HG02884 (cell line): Measurements from ENCODE around the gene COG3.

ENCODE experiments used
- ATAC-seq: cut with Tn5 transposase; IDR thresholded peaks from one replicate; pipeline ENCODE4 v1.9.1; 2021; ENCODE audit warnings: mild to moderate bottlenecking, moderate library complexity; ENCODE audit not compliant: unreplicated experiment

COG3 gene

GRCh38 chr13:45445053-45445452 lies 19.7 kb upstream of the COG3 start:
- ATAC-seq: no peak

GRCh38 chr13:45446181-45446580 lies 18.6 kb upstream of the COG3 start:
- no peak for ATAC-seq

GRCh38 chr13:45447050-45447661 lies 17.6 kb upstream of the COG3 start:
- no peak for ATAC-seq

- no peak for ATAC-seq
Observed at GRCh38 chr13:45448965-45449559, 15.7 kb upstream of the COG3 start.

GRCh38 chr13:45451282-45451681 lies 13.5 kb upstream of the COG3 start:
- ATAC-seq: no peak

- ATAC-seq: no peak
Observed at GRCh38 chr13:45454204-45454603, 10.5 kb upstream of the COG3 start.

GRCh38 chr13:45456196-45456972 lies 8.4 kb upstream of the COG3 start:
- no peak for ATAC-seq

- no peak for ATAC-seq
Observed at GRCh38 chr13:45464141-45464686, 525 bp upstream of the COG3 start.

- no peak for ATAC-seq
Observed at GRCh38 chr13:45466359-45466758, 1.6 kb downstream of the COG3 start.

GRCh38 chr13:45468635-45469034 lies 3.9 kb downstream of the COG3 start:
- no peak for ATAC-seq

GRCh38 chr13:45472171-45472705 lies 7.5 kb downstream of the COG3 start:
- no peak for ATAC-seq

GRCh38 chr13:45473627-45474026 lies 8.9 kb downstream of the COG3 start:
- no peak for ATAC-seq

- peak; percentile 52 for ATAC-seq
Observed at GRCh38 chr13:45474584-45475454, 10.1 kb downstream of the COG3 start.

GRCh38 chr13:45479661-45480060 lies 14.9 kb downstream of the COG3 start:
- ATAC-seq: no peak

GRCh38 chr13:45481688-45482087 lies 16.9 kb downstream of the COG3 start:
- no peak for ATAC-seq

GRCh38 chr13:45482571-45483173 lies 17.9 kb downstream of the COG3 start:
- no peak for ATAC-seq

GRCh38 chr13:45487604-45488003 lies 22.9 kb downstream of the COG3 start:
- ATAC-seq: no peak

GRCh38 chr13:45490068-45490467 lies 25.3 kb downstream of the COG3 start:
- no peak for ATAC-seq

- ATAC-seq: no peak
Observed at GRCh38 chr13:45492538-45492937, 27.8 kb downstream of the COG3 start.

- no peak for ATAC-seq
Observed at GRCh38 chr13:45496942-45497341, 32.2 kb downstream of the COG3 start.
